CD14-positive monocyte (primary cell): ENCODE results near the gene SUSD1. TPM values are rescaled to one million over a fixed set of nuclear protein-coding genes. Genes with fewer than 3 reads are reported as not detected.
A peak's percentile ranks its signal among the peaks of the same experiment; 100 is the strongest.

Source experiments
- DNase-seq, 3 donors: peaks; one replicate each; pipeline ENCODE4 v3.0.0-alpha.2; 2011 to 2022
- H2AFZ ChIP-seq: 2 replicates; pipeline ENCODE4 v1.6.0; 2012; ENCODE audit warnings: mild to moderate bottlenecking, low read depth, low read length, inconsistent platforms; ENCODE audit not compliant: insufficient read depth, poor library complexity, severe bottlenecking
- H3K27ac ChIP-seq, 2 donors: 1 replicate in 1 of 2; 2 replicates in 1 of 2; pipeline ENCODE4 v1.5.1; 2012 to 2013; ENCODE audit warnings: low read length in 2 of 2, control low read depth in 1 of 2, inconsistent platforms in 1 of 2, low read depth in 1 of 2, mild to moderate bottlenecking in 1 of 2
- H3K27me3 ChIP-seq, 2 donors: one replicate each; pipeline versions ENCODE4 v1.6.0 to v1.6.1; 2011 to 2013; ENCODE audit warnings: low read length in 2 of 2; ENCODE audit not compliant: control insufficient read depth in 2 of 2, insufficient read depth in 2 of 2
- H3K36me3 ChIP-seq, 2 donors: replicated peaks in 1 of 2; 1 replicate in 1 of 2; 2 replicates in 1 of 2; pipeline versions ENCODE4 v1.5.1 to v1.6.1; 2012 to 2013; ENCODE audit warnings: low read length in 2 of 2, control low read depth in 1 of 2, inconsistent platforms in 1 of 2, mild to moderate bottlenecking in 1 of 2; ENCODE audit not compliant: insufficient read depth in 2 of 2, control insufficient read depth in 1 of 2
- H3K4me1 ChIP-seq, 2 donors: 1 replicate in 1 of 2; 2 replicates in 1 of 2; pipeline versions ENCODE4 v1.5.1 to v1.6.1; 2012 to 2013; ENCODE audit warnings: low read length in 2 of 2, control low read depth in 1 of 2, inconsistent platforms in 1 of 2, mild to moderate bottlenecking in 1 of 2, moderate library complexity in 1 of 2; ENCODE audit not compliant: insufficient read depth in 2 of 2, control insufficient read depth in 1 of 2
- H3K4me2 ChIP-seq: replicated peaks from 2 replicates; pipeline ENCODE3; 2012; ENCODE audit warnings: low read length, moderate library complexity, mild to moderate bottlenecking; ENCODE audit not compliant: poor library complexity, severe bottlenecking; ENCODE audit errors: extremely low read depth
- H3K4me3 ChIP-seq, 3 experiments: fragments of 200-600 bp in 1 of 3; sonication (generic) in 1 of 3; replicated peaks in 1 of 3; 1 replicate in 2 of 3; 2 replicates in 1 of 3; pipeline ENCODE4 v1.5.1; 2011 to 2013; ENCODE audit warnings: low read length in 3 of 3, mild to moderate bottlenecking in 3 of 3, control low read depth in 2 of 3, low read depth in 2 of 3, inconsistent platforms in 1 of 3, moderate library complexity in 1 of 3
- H3K79me2 ChIP-seq: 2 replicates; pipeline ENCODE4 v1.6.0; 2012; ENCODE audit warnings: mild to moderate bottlenecking, control low read depth, inconsistent platforms, low read length, moderate library complexity; ENCODE audit not compliant: insufficient read depth
- H3K9ac ChIP-seq: 2 replicates; pipeline ENCODE4 v1.6.0; 2017; ENCODE audit warnings: low read length, mild to moderate bottlenecking; ENCODE audit not compliant: insufficient read depth, poor library complexity, severe bottlenecking
- H3K9me3 ChIP-seq, 2 donors: replicated peaks in 1 of 2; 1 replicate in 1 of 2; 2 replicates in 1 of 2; pipeline versions ENCODE4 v1.5.1 to v1.6.1; 2012 to 2013; ENCODE audit warnings: low read length in 2 of 2, control low read depth in 1 of 2; ENCODE audit not compliant: control insufficient read depth in 1 of 2, insufficient read depth in 1 of 2
- H4K20me1 ChIP-seq: 2 replicates; pipeline ENCODE4 v1.6.0; 2012; ENCODE audit warnings: mild to moderate bottlenecking, low read length, control low read depth, moderate library complexity; ENCODE audit not compliant: insufficient read depth
- H3K27ac Mint-ChIP-seq, 7 donors: one replicate each; pipeline ENCODE4 v1.8.0; 2020; ENCODE audit warnings: mild to moderate bottlenecking in 7 of 7, mixed read lengths in 7 of 7, moderate library complexity in 6 of 7, inconsistent platforms in 2 of 7
- H3K27me3 Mint-ChIP-seq, 3 donors: one replicate each; pipeline ENCODE4 v1.8.0; 2021 to 2022; ENCODE audit warnings: low read depth in 3 of 3, mild to moderate bottlenecking in 3 of 3, mixed read lengths in 3 of 3, moderate library complexity in 3 of 3, inconsistent platforms in 1 of 3
- H3K36me3 Mint-ChIP-seq, 2 donors: one replicate each; pipeline ENCODE4 v1.8.0; 2020; ENCODE audit warnings: mixed read lengths in 2 of 2, inconsistent platforms in 1 of 2, mild to moderate bottlenecking in 1 of 2
- H3K4me1 Mint-ChIP-seq: one replicate; pipeline ENCODE4 v1.8.0; 2020; ENCODE audit warnings: mild to moderate bottlenecking, mixed read lengths
- H3K4me3 Mint-ChIP-seq, 2 donors: one replicate each; pipeline ENCODE4 v1.8.0; 2020; ENCODE audit warnings: mild to moderate bottlenecking in 2 of 2, mixed read lengths in 2 of 2, moderate library complexity in 1 of 2
- H3K9me3 Mint-ChIP-seq, 7 donors: one replicate each; pipeline ENCODE4 v1.8.0; 2020 to 2022; ENCODE audit warnings: mixed read lengths in 7 of 7, mild to moderate bottlenecking in 6 of 7, moderate library complexity in 6 of 7, inconsistent platforms in 2 of 7
- CTCF ChIP-seq: fragments of 200-600 bp; IDR thresholded peaks from one replicate; pipeline ENCODE4 v1.8.0; 2022; ENCODE audit warnings: antibody characterized with exemption, mild to moderate bottlenecking
- WGBS: methylation state at CpG from one replicate; pipeline ENCODE4 v1.1.5; 2013; ENCODE audit warnings: missing lambda C conversion rate; ENCODE audit not compliant: insufficient coverage; 5-methylcytosine and 5-hydroxymethylcytosine counted together
- intact Hi-C, 2 donors: fragments of 100-400 bp; cut with micrococcal nuclease; formaldehyde crosslinking; loops; one replicate each; pipeline versions ENCODE4 v1.15.0 to v1.15.1; 2023
- polyA plus RNA-seq, 3 donors: library from polyadenylated mRNA; depleted of rRNA in 1 of 3; unstranded in 2 of 3; stranded (reverse) in 1 of 3; fragments of 300-500 nt in 2 of 3; fragments of >200 nt in 1 of 3; fragmentation: Illumina TruSeq in 2 of 3; gene quantifications; 1 replicate in 2 of 3; 2 replicates in 1 of 3; pipeline ENCODE4 v1.2.3, GENCODE V29; 2012 to 2021

The SUSD1 gene
- polyA plus RNA-seq, 3 donors: 29.1 to 42.3 (median 30.9) TPM

- H3K27ac Mint-ChIP-seq: no peak overlapping the region
- H3K4me3 ChIP-seq: no peak overlapping the region
- no peak overlapping the region for H2AFZ ChIP-seq
- peaks cover 0 to 7% of the 10 kb centered on the region in 2 donors for H3K4me1 ChIP-seq
- H3K27ac ChIP-seq: no peak overlapping the region
- peaks cover 70 to 95% of the 10 kb centered on the region in 2 donors for H3K36me3 Mint-ChIP-seq
- no peaks in the 10 kb centered on the region for H3K79me2 ChIP-seq
- intact Hi-C loops: no loop called here
- WGBS: 97% methylated on average over 5 of the region's 5 CpGs
- H3K27me3 Mint-ChIP-seq: no peaks in the 10 kb centered on the region
- no peak overlapping the region for H3K4me3 Mint-ChIP-seq
- no peaks in the 10 kb centered on the region for H3K9me3 Mint-ChIP-seq
- no peaks in the 10 kb centered on the region for H3K9me3 ChIP-seq
- H3K9ac ChIP-seq: no peak overlapping the region
- H3K4me1 Mint-ChIP-seq: peaks cover 3% of the 10 kb centered on the region
- no peak for TF ChIP-seq CTCF
- H4K20me1 ChIP-seq: peaks cover 7% of the 10 kb centered on the region
- no peak overlapping the region for H3K4me2 ChIP-seq
- no peak for DNase-seq
- H3K36me3 ChIP-seq: peaks cover 65 to 98% of the 10 kb centered on the region in 2 donors
- H3K27me3 ChIP-seq: no peaks in the 10 kb centered on the region
Observed at GRCh38 chr9:112093147-112093869, 81.8 kb downstream of the SUSD1 start.

- no peak for TF ChIP-seq CTCF
- no peak overlapping the region for H3K4me2 ChIP-seq
- H3K4me1 ChIP-seq: no peaks in the 10 kb centered on the region
- H2AFZ ChIP-seq: no peak overlapping the region
- Mint-ChIP-seq H3K27me3 (no peaks in the 10 kb centered on the region), H3K4me1 (no peaks in the 10 kb centered on the region), H3K4me3 (no peak overlapping the region), H3K9me3 (peaks cover 0 to 2% (median 0%) of the 10 kb centered on the region in 7 donors), H3K27ac (peak overlapping the region in 1 of 7 donors; percentile 49), H3K36me3 (peaks cover 76 to 96% of the 10 kb centered on the region in 2 donors)
- H4K20me1 ChIP-seq: peaks cover 7% of the 10 kb centered on the region
- H3K9me3 ChIP-seq: no peaks in the 10 kb centered on the region
- no peak overlapping the region for H3K4me3 ChIP-seq
- H3K27me3 ChIP-seq: no peaks in the 10 kb centered on the region
- peaks cover 70 to 97% of the 10 kb centered on the region in 2 donors for H3K36me3 ChIP-seq
- DNase-seq: no peak
- intact Hi-C loops: no loop called here
- 100% methylated on average over 1 of the region's 1 CpG for WGBS
- H3K9ac ChIP-seq: no peak overlapping the region
- no peak overlapping the region for H3K27ac ChIP-seq
- H3K79me2 ChIP-seq: no peaks in the 10 kb centered on the region
Observed at GRCh38 chr9:112091810-112092209, 83.3 kb downstream of the SUSD1 start.
